GM21619 (cell line): Measurements from ENCODE around the gene HKDC1.
"Not testable (repeated sequence)": the region's sequence is repeated elsewhere in the genome, so short reads cannot be mapped to it uniquely, and the experiment has no call there.

Source experiments
- ATAC-seq: cut with Tn5 transposase; IDR thresholded peaks from one replicate; pipeline ENCODE4 v1.9.1; 2021; ENCODE audit not compliant: unreplicated experiment

Gene HKDC1

GRCh38 chr10:69240455-69240854 lies 20.3 kb downstream of the HKDC1 start:
- ATAC-seq: no peak

DNA sequence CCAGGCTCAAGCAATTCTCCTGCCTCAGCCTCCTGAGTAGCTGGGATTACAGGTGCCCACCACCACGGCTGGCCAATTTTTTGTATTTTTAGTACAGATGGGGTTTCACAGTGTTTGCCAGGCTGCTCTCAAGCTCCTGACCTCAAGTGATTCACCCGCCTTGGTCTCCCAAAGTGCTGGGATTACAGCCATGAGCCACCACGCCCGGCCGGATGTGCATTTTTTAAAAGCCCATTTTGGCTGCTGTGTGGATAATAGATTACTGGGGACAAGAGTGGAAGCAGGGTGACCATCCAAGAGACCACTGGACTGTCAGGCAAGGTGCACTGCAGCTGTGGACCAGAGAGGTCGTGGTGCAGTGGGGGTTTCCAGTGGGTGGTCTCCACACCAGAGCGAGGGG lies 21.4 kb downstream of the HKDC1 start:
- no peak for ATAC-seq

DNA sequence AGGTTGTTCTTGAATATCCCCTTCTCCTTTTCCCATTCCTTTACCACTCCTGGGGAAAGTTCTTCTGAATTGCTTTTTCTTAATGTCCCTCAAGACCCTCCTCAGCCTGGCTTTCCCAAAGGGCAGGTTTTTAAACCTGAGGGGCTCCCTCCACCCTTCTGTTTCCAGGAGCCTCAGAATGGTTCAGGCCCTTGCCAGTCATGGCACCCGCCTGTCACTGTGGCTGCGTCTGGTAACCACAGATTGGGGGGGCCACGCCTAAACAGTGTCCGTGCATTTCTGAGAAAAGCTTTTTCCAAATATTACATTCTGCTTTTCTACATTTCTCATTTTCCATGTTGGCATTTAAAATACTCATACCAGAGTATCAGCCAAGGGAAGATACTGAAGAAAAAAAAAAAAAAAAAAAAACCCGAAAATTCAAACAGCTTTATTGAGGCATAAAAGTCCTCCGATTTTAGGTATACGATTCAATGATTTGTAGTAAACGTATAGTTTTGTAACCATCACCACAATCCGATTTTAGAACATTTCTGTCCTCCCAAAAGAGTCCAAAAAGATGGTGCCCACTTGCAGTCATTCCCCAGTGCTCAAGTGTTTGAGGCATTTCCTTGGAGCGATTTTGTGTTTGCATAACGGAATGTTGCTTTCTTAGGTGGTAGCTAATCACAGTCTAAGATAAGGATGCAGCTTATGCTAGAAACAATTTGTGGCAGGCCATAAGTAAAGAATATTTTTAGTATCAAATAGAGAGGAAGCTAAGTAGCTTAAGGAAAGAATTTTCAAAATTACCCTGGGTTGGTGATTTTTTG lies 22.1 kb downstream of the HKDC1 start:
- no peak for ATAC-seq

DNA sequence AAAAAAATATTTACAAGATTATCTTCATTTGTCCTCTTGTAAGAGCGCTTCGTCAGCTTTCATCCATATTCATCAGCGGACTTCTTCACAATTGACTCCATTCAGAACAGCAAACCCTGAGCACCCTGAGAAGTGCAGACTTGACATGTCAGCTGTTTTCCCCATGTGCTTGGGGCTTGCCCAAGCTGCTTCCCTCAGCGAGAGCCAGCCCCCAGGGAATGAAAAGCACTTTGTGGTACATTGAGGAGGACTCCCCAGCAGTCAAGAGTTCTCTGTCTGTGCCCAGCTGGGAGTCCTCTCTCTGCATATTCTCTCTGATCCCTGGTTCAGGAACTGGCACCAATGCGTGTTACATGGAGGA lies 22.7 kb downstream of the HKDC1 start:
- no peak for ATAC-seq

GRCh38 chr10:69243817-69244216 lies 23.7 kb downstream of the HKDC1 start:
- ATAC-seq: no peak

DNA sequence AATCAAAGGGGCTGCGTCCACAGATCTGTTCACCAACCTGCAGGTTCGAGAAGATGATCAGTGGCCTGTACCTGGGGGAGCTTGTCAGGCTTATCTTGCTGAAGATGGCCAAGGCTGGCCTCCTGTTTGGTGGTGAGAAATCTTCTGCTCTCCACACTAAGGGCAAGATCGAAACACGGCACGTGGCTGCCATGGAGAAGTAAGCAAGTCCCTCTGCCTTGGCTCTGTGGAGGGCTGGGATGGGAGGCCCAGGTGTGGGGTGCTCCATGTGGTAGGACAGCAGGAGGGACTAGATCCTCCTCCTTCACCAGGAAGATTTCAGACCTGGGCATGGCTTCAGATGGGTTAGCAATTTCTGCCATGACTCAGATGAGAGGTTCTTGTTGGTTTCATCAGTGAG lies 25.9 kb downstream of the HKDC1 start:
- no peak for ATAC-seq

- no peak for ATAC-seq
These were observed 26.6 kb downstream of the HKDC1 start for GRCh38 chr10:69246581-69247312.

GRCh38 chr10:69247313-69247710 lies 27.2 kb downstream of the HKDC1 start:
- no peak for ATAC-seq

DNA sequence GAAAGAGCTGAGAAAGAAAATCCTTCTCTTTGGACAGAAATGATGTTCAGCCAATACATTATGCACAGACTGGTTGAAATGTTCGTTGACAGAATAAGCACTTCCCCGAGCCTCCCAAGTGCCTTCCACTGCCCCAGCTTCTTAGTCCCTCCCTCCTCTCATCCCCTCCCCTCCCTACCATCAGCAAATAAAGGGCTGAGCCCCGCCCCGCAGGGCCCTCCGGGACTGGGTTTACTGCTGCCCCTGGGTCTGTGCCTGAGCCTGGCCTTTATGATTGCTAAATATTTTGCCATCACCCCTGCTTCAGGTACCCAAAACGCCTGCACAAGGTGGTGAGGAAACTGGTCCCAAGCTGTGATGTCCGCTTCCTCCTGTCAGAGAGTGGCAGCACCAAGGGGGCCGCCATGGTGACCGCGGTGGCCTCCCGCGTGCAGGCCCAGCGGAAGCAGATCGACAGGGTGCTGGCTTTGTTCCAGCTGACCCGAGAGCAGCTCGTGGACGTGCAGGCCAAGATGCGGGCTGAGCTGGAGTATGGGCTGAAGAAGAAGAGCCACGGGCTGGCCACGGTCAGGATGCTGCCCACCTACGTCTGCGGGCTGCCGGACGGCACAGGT lies 28.1 kb downstream of the HKDC1 start:
- ATAC-seq: no peak

DNA sequence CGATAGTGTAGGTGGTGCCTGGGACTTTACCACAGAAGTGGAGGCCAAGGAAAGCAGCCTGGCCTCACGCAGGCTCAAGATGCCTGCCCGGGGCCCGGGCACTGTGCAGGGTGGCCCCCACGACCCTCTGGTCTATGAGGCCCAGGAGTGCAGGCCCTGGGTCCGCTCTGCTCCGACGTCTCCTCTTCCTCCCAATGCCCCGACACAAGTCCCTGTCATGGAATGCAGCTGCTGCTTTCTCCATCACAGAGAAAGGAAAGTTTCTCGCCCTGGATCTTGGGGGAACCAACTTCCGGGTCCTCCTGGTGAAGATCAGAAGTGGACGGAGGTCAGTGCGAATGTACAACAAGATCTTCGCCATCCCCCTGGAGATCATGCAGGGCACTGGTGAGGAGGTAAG lies 29.9 kb downstream of the HKDC1 start:
- no peak for ATAC-seq

GRCh38 chr10:69251417-69251816 lies 31.3 kb downstream of the HKDC1 start:
- not testable (repeated sequence) for ATAC-seq

GRCh38 chr10:69253171-69253570 lies 33.0 kb downstream of the HKDC1 start:
- ATAC-seq: no peak

- ATAC-seq: no peak
These were observed 34.7 kb downstream of the HKDC1 start for GRCh38 chr10:69254877-69255276.

- no peak for ATAC-seq
These were observed 39.6 kb downstream of the HKDC1 start for GRCh38 chr10:69259547-69260243.

DNA sequence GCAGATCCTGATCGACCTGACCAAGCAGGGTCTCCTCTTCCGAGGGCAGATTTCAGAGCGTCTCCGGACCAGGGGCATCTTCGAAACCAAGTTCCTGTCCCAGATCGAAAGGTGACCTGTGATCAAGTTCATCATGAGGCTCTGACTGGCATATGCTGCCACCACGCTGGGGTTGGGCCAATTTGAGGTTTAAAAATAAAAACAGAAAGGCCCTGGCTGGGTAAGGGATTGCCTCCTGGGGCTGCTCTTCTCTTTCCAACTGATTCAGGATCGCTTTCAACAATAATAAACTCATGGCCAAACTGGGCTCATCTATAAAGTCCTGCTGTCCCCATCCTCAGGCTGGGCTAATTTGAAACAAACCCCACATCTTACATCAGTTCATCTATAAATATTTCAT lies 41.1 kb downstream of the HKDC1 start:
- ATAC-seq: no peak

DNA sequence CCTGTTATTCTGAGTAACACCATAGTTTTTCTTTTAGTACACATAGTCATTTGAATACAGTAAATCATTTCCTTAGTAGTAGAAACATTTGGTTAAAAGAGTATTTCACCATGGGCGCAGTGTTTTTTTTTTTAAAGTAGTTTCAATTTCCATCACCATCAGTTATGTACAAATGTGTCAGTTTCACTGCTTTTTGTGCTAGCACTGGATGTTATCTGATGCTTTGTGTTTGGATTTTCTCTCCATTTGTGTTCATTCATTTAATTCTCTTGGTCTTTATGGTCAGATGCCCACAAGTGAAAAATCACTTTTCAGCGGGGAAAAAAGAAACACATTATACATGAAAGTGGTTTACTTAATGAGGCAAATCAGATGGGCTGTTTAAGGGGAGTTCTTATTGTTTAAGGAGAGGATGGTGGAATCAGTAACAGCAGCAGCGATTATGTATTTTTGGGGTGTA lies 42.2 kb downstream of the HKDC1 start:
- peak; percentile 69 for ATAC-seq

DNA sequence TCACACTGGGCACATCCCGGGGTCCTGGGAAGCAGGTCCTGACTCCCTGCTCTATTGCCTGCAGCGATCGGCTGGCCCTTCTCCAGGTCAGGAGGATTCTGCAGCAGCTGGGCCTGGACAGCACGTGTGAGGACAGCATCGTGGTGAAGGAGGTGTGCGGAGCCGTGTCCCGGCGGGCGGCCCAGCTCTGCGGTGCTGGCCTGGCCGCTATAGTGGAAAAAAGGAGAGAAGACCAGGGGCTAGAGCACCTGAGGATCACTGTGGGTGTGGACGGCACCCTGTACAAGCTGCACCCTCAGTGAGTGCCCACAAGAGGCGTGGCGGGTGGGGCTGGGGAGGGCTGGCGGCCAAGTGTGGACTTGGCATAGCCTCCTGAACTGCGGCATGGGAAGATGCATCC lies 45.4 kb downstream of the HKDC1 start:
- no peak for ATAC-seq

DNA sequence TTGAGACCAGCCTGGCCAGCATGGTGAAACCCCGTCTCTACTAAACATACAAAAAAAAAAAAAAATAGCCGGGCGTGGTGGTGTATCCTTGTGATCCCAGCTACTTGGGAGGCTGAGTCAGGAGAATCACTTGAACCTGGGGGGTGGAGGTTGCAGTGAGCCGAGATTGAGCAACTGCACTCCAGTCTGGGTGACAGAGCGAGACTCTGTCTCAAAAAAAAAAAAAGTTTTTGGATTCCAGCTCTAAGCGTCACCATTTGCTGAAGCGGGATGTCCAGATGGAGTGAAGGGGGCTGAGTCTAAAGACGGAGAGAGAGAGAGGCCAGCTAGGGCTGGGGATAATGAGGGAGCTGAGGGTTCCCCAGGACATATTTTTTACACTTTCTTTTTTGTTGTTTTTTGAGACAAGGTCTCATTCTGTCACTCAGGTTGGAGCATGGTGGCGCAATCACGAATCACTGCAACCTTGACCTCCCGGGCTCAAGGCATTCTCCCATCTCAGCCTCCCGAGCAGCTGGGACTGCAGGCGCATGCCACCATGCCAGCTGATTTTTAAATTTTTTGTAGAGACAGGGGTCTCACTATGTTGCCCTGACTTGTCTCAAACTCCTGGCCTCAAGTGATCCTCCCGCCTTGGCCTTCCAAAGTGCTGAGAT lies 48.8 kb downstream of the HKDC1 start:
- no peak for ATAC-seq

- no peak for ATAC-seq
These were observed 49.6 kb downstream of the HKDC1 start for GRCh38 chr10:69269761-69270160.

GRCh38 chr10:69270990-69271389 lies 50.9 kb downstream of the HKDC1 start:
- ATAC-seq: no peak

- no peak for ATAC-seq
These were observed 52.5 kb downstream of the HKDC1 start for GRCh38 chr10:69272624-69273023.
